ENCODE results near the gene WDR1. TPM values are rescaled to one million over a fixed set of nuclear protein-coding genes. Genes with fewer than 3 reads are reported as not detected.

WDR1 gene
- polyA plus RNA-seq, 3 donors, result 206 to 251 (median 243) TPM

GRCh38 chr4:10086506-10087120 is 30.0 kb downstream of the WDR1 start:
- Histone ChIP-seq H3K79me2 (ENCODE audit: insufficient read depth, low read length) (peaks cover 54% of the 10 kb centered on the region), H3K27me3 (ENCODE audit: control insufficient read depth in 2 of 2, insufficient read depth in 2 of 2, low read length in 2 of 2) (no peaks in the 10 kb centered on the region), H3K27ac (ENCODE audit: low read depth in 1 of 2, low read length in 2 of 2) (no peak overlapping the region), H3K36me3 (replicated peaks in 1 of 2; ENCODE audit: control insufficient read depth in 1 of 2, insufficient read depth in 2 of 2, low read length in 2 of 2) (peaks cover 99 to 100% of the 10 kb centered on the region in 2 donors), H2AFZ (ENCODE audit: insufficient read depth, low read depth, low read length, poor library complexity, severe bottlenecking) (no peak overlapping the region), H3K9me3 (replicated peaks in 1 of 2; ENCODE audit: control insufficient read depth in 1 of 2, insufficient read depth in 1 of 2, low read length in 2 of 2) (no peaks in the 10 kb centered on the region), H3K4me2 (replicated peaks; ENCODE audit: extremely low read depth, low read length, poor library complexity, severe bottlenecking) (no peak overlapping the region), H4K20me1 (ENCODE audit: insufficient read depth, low read length) (peaks cover 100% of the 10 kb centered on the region), H3K4me1 (ENCODE audit: control insufficient read depth in 1 of 2, insufficient read depth in 2 of 2, low read length in 2 of 2) (no peaks in the 10 kb centered on the region), H3K4me3 (replicated peaks in 1 of 3; ENCODE audit: low read depth in 2 of 3, low read length in 3 of 3) (no peak overlapping the region), H3K9ac (ENCODE audit: insufficient read depth, low read length, poor library complexity, severe bottlenecking) (no peak overlapping the region)
- TF ChIP-seq CTCF (IDR thresholded peaks at IDR 0.05), result no peak
- no peak overlapping the region for H3K4me3 Mint-ChIP-seq
- DNase-seq, result no peak
- WGBS (ENCODE audit: insufficient coverage), result 98% methylated on average over 11 of the region's 13 CpGs
- H3K36me3 Mint-ChIP-seq, result peaks cover 96 to 99% of the 10 kb centered on the region in 2 donors
- H3K9me3 Mint-ChIP-seq, result no peaks in the 10 kb centered on the region
- no peaks in the 10 kb centered on the region for H3K4me1 Mint-ChIP-seq
- intact Hi-C loops (cut with micrococcal nuclease), result no loop called here
- peak overlapping the region in 2 of 7 donors; percentile 40 to 65 for H3K27ac Mint-ChIP-seq
- no peaks in the 10 kb centered on the region for H3K27me3 Mint-ChIP-seq (ENCODE audit: low read depth in 3 of 3)

GRCh38 chr4:10085828-10086505 is 30.6 kb downstream of the WDR1 start:
- H3K27me3 ChIP-seq (ENCODE audit: control insufficient read depth in 2 of 2, insufficient read depth in 2 of 2, low read length in 2 of 2), result no peaks in the 10 kb centered on the region
- no peak overlapping the region for H2AFZ ChIP-seq (ENCODE audit: insufficient read depth, low read depth, low read length, poor library complexity, severe bottlenecking)
- H3K27ac ChIP-seq (ENCODE audit: low read depth in 1 of 2, low read length in 2 of 2), result no peak overlapping the region
- peak overlapping the region in 3 of 7 donors; percentile 40 to 62 (median 42) for H3K27ac Mint-ChIP-seq
- H3K9me3 ChIP-seq (replicated peaks in 1 of 2; ENCODE audit: control insufficient read depth in 1 of 2, insufficient read depth in 1 of 2, low read length in 2 of 2), result no peaks in the 10 kb centered on the region
- 98% methylated on average over 23 of the region's 23 CpGs for WGBS (ENCODE audit: insufficient coverage)
- no peak overlapping the region for H3K9ac ChIP-seq (ENCODE audit: insufficient read depth, low read length, poor library complexity, severe bottlenecking)
- peaks cover 99% of the 10 kb centered on the region for H4K20me1 ChIP-seq (ENCODE audit: insufficient read depth, low read length)
- H3K79me2 ChIP-seq (ENCODE audit: insufficient read depth, low read length), result peaks cover 47% of the 10 kb centered on the region
- H3K36me3 Mint-ChIP-seq, result peaks cover 94 to 98% of the 10 kb centered on the region in 2 donors
- H3K4me1 Mint-ChIP-seq, result peaks cover under 1% of the 10 kb centered on the region
- no peaks in the 10 kb centered on the region for H3K9me3 Mint-ChIP-seq
- no peak for DNase-seq
- H3K4me2 ChIP-seq (replicated peaks; ENCODE audit: extremely low read depth, low read length, poor library complexity, severe bottlenecking), result no peak overlapping the region
- H3K4me3 Mint-ChIP-seq, result no peak overlapping the region
- no peaks in the 10 kb centered on the region for H3K27me3 Mint-ChIP-seq (ENCODE audit: low read depth in 3 of 3)
- no peak for TF ChIP-seq CTCF (IDR thresholded peaks at IDR 0.05)
- H3K36me3 ChIP-seq (replicated peaks in 1 of 2; ENCODE audit: control insufficient read depth in 1 of 2, insufficient read depth in 2 of 2, low read length in 2 of 2), result peaks cover 98 to 99% of the 10 kb centered on the region in 2 donors
- intact Hi-C loops (cut with micrococcal nuclease), result no loop called here
- no peaks in the 10 kb centered on the region for H3K4me1 ChIP-seq (ENCODE audit: control insufficient read depth in 1 of 2, insufficient read depth in 2 of 2, low read length in 2 of 2)
- H3K4me3 ChIP-seq (replicated peaks in 1 of 3; ENCODE audit: low read depth in 2 of 3, low read length in 3 of 3), result no peak overlapping the region

Data from CD14-positive monocyte (primary cell).